Activated CD8-positive, alpha-beta T cell treated with anti-CD3 and anti-CD28 coated beads for 36 hours (primary cell): ENCODE results near the gene E2F6. TPM values are rescaled to one million over a fixed set of nuclear protein-coding genes. Genes with fewer than 3 reads are reported as not detected.
A peak's percentile ranks its signal among the peaks of the same experiment; 100 is the strongest.

Source experiments
- ATAC-seq: fragments of 200-7000 bp; cut with Tn5 transposase; one replicate; pipeline ENCODE4 v1.10.0; 2021; ENCODE audit warnings: mild to moderate bottlenecking, moderate library complexity
- CTCF ChIA-PET: fragments of 350-600 bp; sonication (Branson Sonifier 250); formaldehyde crosslinking; loops from one replicate; lab custom pipeline; 2021; ENCODE audit warnings: antibody characterized with exemption; lab: Charles Lee
- POLR2A ChIA-PET: fragments of 350-600 bp; sonication (Branson Sonifier 250); formaldehyde crosslinking; loops from one replicate; lab custom pipeline; 2021; ENCODE audit warnings: antibody characterized with exemption; lab: Charles Lee
- DNase-seq: peaks from one replicate; pipeline ENCODE4 v3.0.0-alpha.2; 2020
- H3K27ac Mint-ChIP-seq: one replicate; pipeline ENCODE4 v1.8.0; 2021; ENCODE audit warnings: mild to moderate bottlenecking, mixed read lengths
- H3K27me3 Mint-ChIP-seq: one replicate; pipeline ENCODE4 v1.8.0; 2021; ENCODE audit warnings: mixed read lengths
- H3K36me3 Mint-ChIP-seq: one replicate; pipeline ENCODE4 v1.8.0; 2021; ENCODE audit warnings: low read depth, mixed read lengths
- H3K4me1 Mint-ChIP-seq: one replicate; pipeline ENCODE4 v1.8.0; 2021; ENCODE audit warnings: low read depth, mixed read lengths
- H3K4me3 Mint-ChIP-seq: one replicate; pipeline ENCODE4 v1.8.0; 2021; ENCODE audit warnings: mild to moderate bottlenecking, moderate library complexity, mixed read lengths
- H3K9me3 Mint-ChIP-seq: one replicate; pipeline ENCODE4 v1.8.0; 2021; ENCODE audit warnings: mixed read lengths
- CTCF ChIP-seq: fragments of 200-600 bp; IDR thresholded peaks from one replicate; pipeline ENCODE4 v1.8.0; 2022; ENCODE audit warnings: antibody characterized with exemption, mild to moderate bottlenecking
- intact Hi-C: fragments of 100-400 bp; cut with micrococcal nuclease; formaldehyde crosslinking; loops from one replicate; pipeline ENCODE4 v1.10.0; 2022
- total RNA-seq, 2 experiments: library from RNA; stranded (reverse); gene quantifications; one replicate each; pipeline ENCODE4 v1.2.3, GENCODE V29; 2021

E2F6 gene
- total RNA-seq, 2 experiments from 2014 or later, result 9.8 to 10.5 TPM

GRCh38 chr2:11417946-11418585, 47.9 kb downstream of the E2F6 start:
- Mint-ChIP-seq H3K27ac (no peak overlapping the region), H3K27me3 (no peaks in the 10 kb centered on the region), H3K4me1 (no peaks in the 10 kb centered on the region), H3K9me3 (peaks cover 8% of the 10 kb centered on the region), H3K4me3 (no peak overlapping the region), H3K36me3 (no peaks in the 10 kb centered on the region)
- DNase-seq (peak; percentile 5), ATAC-seq (no peak)
- TF ChIP-seq CTCF, result peak; percentile 53
- CTCF ChIA-PET, result interaction anchor here (0.8 to 1.6 kb wide), 14 partner anchors 9 to 285 kb away, joined by 3 to 16 read pairs (median 4); partner anchors contain the start of gene ROCK2
- POLR2A ChIA-PET, result no interaction called here
- intact Hi-C loops, result no loop called here

- H3K4me3 Mint-ChIP-seq, result no peak overlapping the region
- intact Hi-C loops, result no loop called here
- ChIA-PET CTCF (interaction anchor here (1.3 to 1.6 kb wide), 3 partner anchors 8 to 167 kb away, joined by 3 to 16 read pairs (median 4); no protein-coding TSS in a partner anchor), POLR2A (no interaction called here)
- H3K9me3 Mint-ChIP-seq, result peaks cover 8% of the 10 kb centered on the region
- TF ChIP-seq CTCF, result no peak
- no peak for DNase-seq
- no peaks in the 10 kb centered on the region for H3K36me3 Mint-ChIP-seq
- no peak overlapping the region for H3K27ac Mint-ChIP-seq
- H3K4me1 Mint-ChIP-seq, result no peaks in the 10 kb centered on the region
- peaks cover 6% of the 10 kb centered on the region for H3K27me3 Mint-ChIP-seq
- ATAC-seq, result no peak
Measured at GRCh38 chr2:11416931-11417330, 49.0 kb downstream of the E2F6 start.

- DNase-seq (no peak), ATAC-seq (no peak)
- intact Hi-C loops, result no loop called here
- TF ChIP-seq CTCF, result no peak
- ChIA-PET POLR2A (no interaction called here), CTCF (interaction anchor here (1.2 kb wide), 1 partner anchor 284 kb away, joined by 6 read pairs; no protein-coding TSS in a partner anchor)
- H3K4me1 Mint-ChIP-seq, result no peaks in the 10 kb centered on the region
- peaks cover 8% of the 10 kb centered on the region for H3K9me3 Mint-ChIP-seq
- no peaks in the 10 kb centered on the region for H3K36me3 Mint-ChIP-seq
- H3K4me3 Mint-ChIP-seq, result no peak overlapping the region
- no peak overlapping the region for H3K27ac Mint-ChIP-seq
- peaks cover 6% of the 10 kb centered on the region for H3K27me3 Mint-ChIP-seq
Measured at GRCh38 chr2:11416186-11416585, 49.8 kb downstream of the E2F6 start.

GRCh38 chr2:11414372-11415124, 51.4 kb downstream of the E2F6 start:
- TF ChIP-seq CTCF, result no peak
- Mint-ChIP-seq H3K4me3 (no peak overlapping the region), H3K4me1 (no peaks in the 10 kb centered on the region), H3K27ac (no peak overlapping the region), H3K27me3 (peaks cover 8% of the 10 kb centered on the region), H3K9me3 (peaks cover 8% of the 10 kb centered on the region), H3K36me3 (no peaks in the 10 kb centered on the region)
- ATAC-seq, result no peak
- ChIA-PET POLR2A (no interaction called here), CTCF (no interaction called here)
- intact Hi-C loops, result loop anchor here (5.0 kb wide), 1 partner anchor 282 kb away; a partner anchor contains a TSS
- no peak for DNase-seq

DNA sequence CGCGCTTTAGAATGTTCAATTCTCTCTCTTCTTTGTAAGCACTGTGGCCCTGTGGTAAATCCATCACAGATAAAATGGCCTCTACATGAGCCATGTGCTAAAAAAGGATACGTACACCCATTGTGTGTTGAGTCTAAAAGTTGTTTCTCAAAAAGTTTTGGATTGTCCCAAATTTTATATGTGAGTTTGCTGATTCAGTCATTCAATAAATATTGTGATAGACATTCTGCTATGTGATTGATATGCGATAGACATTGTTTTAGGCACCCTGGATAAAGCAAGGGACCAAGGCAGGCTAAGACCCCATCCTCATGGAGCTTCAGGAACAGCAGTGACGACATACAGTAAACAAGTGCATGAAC, 53.5 kb downstream of the E2F6 start:
- Mint-ChIP-seq H3K27me3 (peaks cover 17% of the 10 kb centered on the region), H3K4me3 (no peak overlapping the region), H3K4me1 (no peaks in the 10 kb centered on the region), H3K36me3 (no peaks in the 10 kb centered on the region), H3K27ac (no peak overlapping the region), H3K9me3 (no peaks in the 10 kb centered on the region)
- ChIA-PET POLR2A (no interaction called here), CTCF (interaction anchor here (0.9 to 1.7 kb wide), 4 partner anchors 172 to 281 kb away, joined by 3 to 8 read pairs (median 6); a partner anchor contains a TSS)
- no peak for TF ChIP-seq CTCF
- no peak for DNase-seq
- intact Hi-C loops, result loop anchor here (5.0 kb wide), 1 partner anchor 280 kb away; a partner anchor contains a TSS
- ATAC-seq, result no peak
